HG03571 (cell line): ENCODE data around the gene DNAJC18.

Experiments used
- ATAC-seq: cut with Tn5 transposase; IDR thresholded peaks from one replicate; pipeline ENCODE4 v1.9.1; 2021; ENCODE audit not compliant: unreplicated experiment

Gene DNAJC18

DNA sequence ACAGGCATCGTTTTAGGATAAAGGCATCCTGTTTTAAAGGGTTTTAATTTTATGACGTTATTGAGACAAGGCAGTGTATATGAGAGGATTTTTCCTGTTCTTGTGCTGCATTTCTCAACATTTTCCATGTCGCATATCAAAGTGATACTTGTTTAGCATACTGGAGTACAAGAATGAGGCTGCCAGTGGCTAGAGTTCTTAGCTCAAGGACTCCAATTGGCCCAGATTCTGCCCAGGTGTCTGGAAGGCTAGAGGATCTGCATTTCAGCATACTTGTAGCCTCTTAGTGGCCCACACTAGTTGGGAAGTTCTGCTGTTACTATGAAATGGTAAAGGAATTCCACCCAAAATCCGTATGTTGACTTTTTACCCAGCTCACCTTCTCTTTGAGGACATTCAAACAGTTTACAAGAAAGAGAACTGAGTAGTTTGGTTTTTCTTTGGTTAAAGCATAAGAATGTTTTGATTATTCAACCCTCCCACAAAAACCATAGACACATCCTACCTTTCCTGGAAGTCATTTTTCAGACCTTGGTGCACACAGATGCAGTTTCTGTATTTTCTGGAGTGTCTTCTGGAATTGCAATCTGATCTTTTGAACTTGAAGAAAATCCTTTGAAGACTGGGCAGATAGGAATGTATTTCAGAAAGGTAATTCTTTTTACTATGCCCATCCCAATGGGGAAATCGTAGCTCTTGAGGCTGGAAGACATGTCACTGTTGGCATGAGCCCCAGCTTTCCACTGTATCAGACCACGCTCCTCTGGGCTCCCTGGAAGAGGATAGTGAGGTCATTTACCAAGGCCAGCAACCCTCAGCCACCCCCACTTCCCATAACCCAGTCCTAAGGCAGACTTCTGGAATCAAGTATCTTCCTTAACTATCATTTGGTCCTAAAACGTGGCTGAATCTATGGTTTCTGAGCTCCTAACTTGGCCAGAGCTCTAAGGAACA is 67.6 kb downstream of the DNAJC18 start:
- ATAC-seq = no peak

GRCh38 chr5:139369181-139369580 is 70.1 kb downstream of the DNAJC18 start:
- ATAC-seq = no peak

- ATAC-seq = no peak
These were observed 70.7 kb downstream of the DNAJC18 start for GRCh38 chr5:139368613-139369012.

GRCh38 chr5:139364466-139364865 is 74.9 kb downstream of the DNAJC18 start:
- no peak for ATAC-seq

GRCh38 chr5:139363937-139364336 is 75.4 kb downstream of the DNAJC18 start:
- ATAC-seq = no peak

DNA sequence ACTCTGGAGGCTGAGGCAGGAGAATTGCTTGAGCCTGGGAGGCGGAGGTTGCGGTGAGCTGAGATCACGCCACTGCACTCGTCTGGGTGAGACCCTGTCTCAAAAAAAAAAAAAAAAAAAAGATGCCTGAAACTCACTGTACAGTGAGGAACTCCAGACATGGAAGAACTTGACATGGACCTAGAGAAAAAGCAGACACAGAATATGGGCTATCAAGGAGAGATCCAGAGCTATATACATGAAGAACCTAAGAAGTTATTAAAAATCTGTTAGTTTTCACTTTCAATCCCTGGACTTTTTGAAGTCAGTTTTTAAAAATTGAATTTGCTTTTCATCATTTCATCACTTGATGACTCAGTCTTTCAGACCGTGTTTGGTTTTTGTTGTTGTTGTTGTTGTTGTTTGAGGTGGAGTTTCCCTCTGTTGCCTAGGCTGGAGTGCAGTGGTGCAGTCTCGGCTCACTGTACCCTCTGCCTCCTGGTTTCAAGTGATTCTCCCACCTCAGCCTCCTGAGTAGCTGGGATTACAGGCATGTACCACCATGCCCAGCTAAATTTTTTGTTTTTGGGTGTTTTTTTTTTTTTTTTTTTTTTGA is 77.4 kb downstream of the DNAJC18 start:
- no peak for ATAC-seq

GRCh38 chr5:139360384-139360783 is 78.9 kb downstream of the DNAJC18 start:
- ATAC-seq = no peak
